ENCODE data around the gene RIPK3.
"Not testable (repeated sequence)": the region's sequence is repeated elsewhere in the genome, so short reads cannot be mapped to it uniquely, and the experiment has no call there.

The RIPK3 gene

GRCh38 chr14:24369907-24370687 is 30.3 kb upstream of the RIPK3 start:
- no peak for DNase-seq (ENCODE audit: low spot score)

DNA sequence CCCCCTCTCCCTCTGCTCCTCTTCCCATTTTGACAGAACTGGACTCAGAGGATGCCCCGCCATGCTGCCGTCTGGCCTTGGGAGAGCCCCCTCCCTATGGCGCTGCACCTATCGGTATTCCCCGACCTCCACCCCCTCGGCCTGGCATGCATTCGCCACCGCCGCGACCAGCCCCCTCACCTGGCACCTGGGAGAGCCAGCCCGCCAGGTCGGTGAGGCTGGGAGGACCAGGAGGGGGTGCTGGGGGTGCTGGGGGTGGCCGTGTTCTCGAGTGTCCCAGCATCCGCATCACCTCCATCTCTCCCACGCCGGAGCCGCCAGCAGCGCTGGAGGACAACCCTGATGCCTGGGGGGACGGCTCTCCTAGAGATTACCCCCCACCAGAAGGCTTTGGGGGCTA is 29.7 kb upstream of the RIPK3 start:
- no peak for DNase-seq (ENCODE audit: low spot score)

- peak; percentile 72 for DNase-seq (ENCODE audit: low spot score)
These were observed 28.9 kb upstream of the RIPK3 start for GRCh38 chr14:24368562-24369252.

- DNase-seq (ENCODE audit: low spot score) = no peak
These were observed 28.4 kb upstream of the RIPK3 start for GRCh38 chr14:24368212-24368561.

GRCh38 chr14:24367514-24368211 is 27.9 kb upstream of the RIPK3 start, which contains the start of gene NFATC4:
NFATC4 (plus strand) TSS chr14:24368184; CDS start chr14:24368341, 157 bp downstream.
- peak; percentile 97 for DNase-seq (ENCODE audit: low spot score)

GRCh38 chr14:24366721-24367513 is 27.1 kb upstream of the RIPK3 start:
- peak; percentile 98 for DNase-seq (ENCODE audit: low spot score)

DNA sequence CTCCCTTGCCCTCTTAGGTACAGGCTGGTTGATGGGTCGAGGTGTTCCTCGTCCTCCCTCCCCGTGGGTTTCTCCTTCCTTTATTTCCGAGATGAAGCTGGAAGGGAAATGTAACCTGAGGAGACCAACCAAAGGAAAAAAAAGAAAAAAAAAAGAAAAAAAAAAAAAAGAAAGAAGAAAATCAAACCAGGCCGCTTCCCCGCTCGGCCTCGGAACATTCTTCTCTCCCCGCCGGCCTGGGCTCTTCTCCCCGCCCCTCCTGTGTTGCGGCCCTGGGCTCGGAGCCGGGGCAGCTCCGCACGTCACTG is 26.6 kb upstream of the RIPK3 start:
- DNase-seq (ENCODE audit: low spot score) = no peak

GRCh38 chr14:24365600-24366412 is 26.0 kb upstream of the RIPK3 start:
- DNase-seq (ENCODE audit: low spot score) = peak; percentile 90

GRCh38 chr14:24364841-24365240 is 25.1 kb upstream of the RIPK3 start:
- DNase-seq (ENCODE audit: low spot score) = no peak

DNA sequence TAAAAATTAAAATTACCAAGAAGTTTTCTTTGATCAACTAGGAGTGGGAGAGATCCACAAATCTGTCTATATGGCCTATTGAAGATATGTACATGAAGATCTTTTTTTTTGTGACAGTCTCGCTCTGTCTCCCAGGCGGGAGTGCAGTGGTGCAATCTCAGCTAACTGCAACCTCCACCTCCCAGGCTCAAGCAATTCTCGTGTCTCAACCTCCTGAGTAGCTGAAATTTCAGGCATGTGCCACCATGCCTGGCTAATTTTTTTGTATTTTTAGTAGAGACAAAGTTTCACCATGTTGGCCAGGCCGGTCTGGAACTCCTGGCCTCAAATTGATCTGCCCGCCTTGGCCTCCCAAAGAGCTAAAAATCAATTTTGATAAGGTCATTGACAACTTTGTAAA is 23.6 kb upstream of the RIPK3 start:
- no peak for DNase-seq (ENCODE audit: low spot score)

DNA sequence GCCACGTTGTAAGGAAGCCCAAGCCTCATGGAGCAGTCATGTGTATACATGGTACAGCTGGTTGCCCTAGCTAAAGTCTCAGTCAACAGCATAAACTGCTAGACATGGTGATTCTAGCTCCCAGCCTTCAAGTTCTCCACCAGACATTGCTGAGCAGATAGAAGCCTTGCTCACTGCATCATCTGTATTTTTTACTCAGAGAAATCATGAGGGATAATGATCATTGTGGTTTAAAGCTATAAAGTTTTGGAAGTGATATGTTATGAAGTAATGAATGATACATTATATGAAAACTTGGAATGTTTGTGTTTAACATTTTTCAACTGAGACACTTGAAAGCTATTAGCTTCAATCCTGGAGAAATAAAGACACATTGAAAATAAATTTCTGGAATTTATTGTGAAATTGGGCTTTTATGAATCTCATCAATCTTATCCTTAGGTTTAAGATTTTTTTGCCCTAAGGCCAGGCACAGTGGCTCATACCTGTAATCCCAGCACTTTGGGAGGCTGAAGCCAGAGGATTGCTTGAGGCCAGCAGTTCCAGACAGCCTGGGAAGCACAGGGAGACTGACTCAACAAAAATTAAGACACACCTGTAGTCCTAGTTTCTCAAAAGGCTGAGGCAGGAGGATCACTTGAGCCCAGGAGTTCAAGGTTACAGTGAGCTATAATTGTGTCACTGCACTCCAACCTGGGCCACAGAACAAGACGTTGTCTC is 22.6 kb upstream of the RIPK3 start:
- no peak for DNase-seq (ENCODE audit: low spot score)

GRCh38 chr14:24361326-24361725 is 21.5 kb upstream of the RIPK3 start:
- no peak for DNase-seq (ENCODE audit: low spot score)

GRCh38 chr14:24360281-24360680 is 20.5 kb upstream of the RIPK3 start:
- no peak for DNase-seq (ENCODE audit: low spot score)

DNA sequence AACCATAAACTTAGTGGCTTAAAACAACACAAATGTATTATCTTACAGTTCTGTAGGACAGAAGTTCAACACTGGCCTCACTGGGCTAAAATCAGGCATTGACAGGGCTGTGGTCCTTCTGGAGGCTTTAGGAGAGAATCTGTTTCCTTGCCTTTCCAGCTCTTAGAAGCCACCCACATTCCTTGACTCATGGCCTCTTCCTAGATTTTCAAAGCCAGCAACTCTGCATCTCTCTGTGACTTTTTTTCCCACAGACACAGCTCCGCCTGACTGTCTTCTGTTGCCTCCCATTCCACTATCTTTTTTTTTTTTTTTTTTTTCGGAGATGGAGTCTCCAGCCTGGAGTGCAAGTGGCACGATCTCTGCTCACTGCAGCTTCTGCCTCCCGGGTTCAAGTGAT is 16.4 kb upstream of the RIPK3 start:
- no peak for DNase-seq (ENCODE audit: low spot score)

DNA sequence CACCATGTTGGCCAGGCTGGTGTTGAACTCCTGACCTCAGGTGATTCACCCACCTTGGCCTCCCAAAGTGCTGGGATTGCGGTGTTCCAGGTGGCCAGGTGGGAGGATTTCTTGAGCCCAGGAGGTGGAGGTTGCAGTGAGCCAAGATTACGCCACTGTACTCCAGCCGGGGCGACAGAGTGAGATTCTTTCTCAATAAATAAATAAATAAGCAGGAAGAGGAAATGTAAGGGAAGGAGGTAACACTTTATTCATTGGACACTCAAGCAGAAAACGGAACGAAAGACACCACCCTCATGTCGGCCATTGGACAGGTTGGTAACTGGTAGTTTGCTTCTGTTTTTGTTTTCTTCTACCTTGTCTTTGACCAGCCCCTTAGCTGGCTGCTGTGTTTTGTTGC is 15.2 kb upstream of the RIPK3 start:
- DNase-seq (ENCODE audit: low spot score) = no peak

DNA sequence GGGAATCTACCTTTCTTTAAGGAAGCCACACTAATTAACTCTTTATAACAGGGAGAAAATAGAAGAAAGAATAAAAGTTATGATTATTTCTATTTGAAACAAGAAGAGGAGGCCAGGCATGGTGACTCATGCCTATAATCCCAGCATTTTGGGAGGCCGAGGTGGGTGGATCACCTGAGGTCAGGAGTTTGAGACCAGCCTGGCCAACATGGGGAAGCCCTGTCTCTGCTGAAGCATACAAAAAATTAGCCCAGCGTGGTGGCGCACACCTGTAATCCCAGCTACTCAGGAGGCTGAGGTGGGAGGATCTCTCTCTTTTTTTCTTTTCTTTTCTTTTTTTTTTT is 14.7 kb upstream of the RIPK3 start:
- not testable (repeated sequence) for DNase-seq (ENCODE audit: low spot score)

- DNase-seq (ENCODE audit: low spot score) = no peak
These were observed 14.0 kb upstream of the RIPK3 start for GRCh38 chr14:24353559-24354481.

- DNase-seq (ENCODE audit: low spot score) = peak; percentile 32
These were observed 11.7 kb upstream of the RIPK3 start for GRCh38 chr14:24351517-24351916.

GRCh38 chr14:24349742-24350141 is 10.0 kb upstream of the RIPK3 start:
- DNase-seq (ENCODE audit: low spot score) = no peak
